ENCODE data around the gene WSCD1. TPM values are rescaled to one million over a fixed set of nuclear protein-coding genes. Genes with fewer than 3 reads are reported as not detected.

Gene WSCD1
- total RNA-seq, 2 donors from 2014 or later: 28.5 to 50.0 TPM

- ATAC-seq (no peak), DNase-seq (no peak)
- intact Hi-C loops (cut with DNase I, micrococcal nuclease): no loop called here
Measured at GRCh38 chr17:6138761-6139446, 68.7 kb downstream of the WSCD1 start.

GRCh38 chr17:6139447-6139832 is 69.3 kb downstream of the WSCD1 start:
- DNase-seq: no peak
- intact Hi-C loops (cut with DNase I, micrococcal nuclease): no loop called here
- no peak for ATAC-seq

- intact Hi-C loops (cut with DNase I, micrococcal nuclease): no loop called here
- ATAC-seq (no peak), DNase-seq (no peak)
Measured at GRCh38 chr17:6140188-6140587, 70.0 kb downstream of the WSCD1 start.

- intact Hi-C loops (cut with DNase I, micrococcal nuclease): no loop called here
- DNase-seq (no peak), ATAC-seq (no peak)
Measured at GRCh38 chr17:6140728-6141330, 70.7 kb downstream of the WSCD1 start.

- intact Hi-C loops (cut with DNase I, micrococcal nuclease): no loop called here
- DNase-seq: no peak
- ATAC-seq: no peak
Measured at GRCh38 chr17:6142701-6143100, 72.5 kb downstream of the WSCD1 start.

GRCh38 chr17:6145946-6146345 is 75.8 kb downstream of the WSCD1 start:
- no peak for ATAC-seq
- DNase-seq: no peak
- intact Hi-C loops (cut with DNase I, micrococcal nuclease): no loop called here

GRCh38 chr17:6147042-6147441 is 76.9 kb downstream of the WSCD1 start:
- no peak for ATAC-seq
- DNase-seq: no peak
- intact Hi-C loops (cut with DNase I, micrococcal nuclease): no loop called here

- no peak for ATAC-seq
Measured at GRCh38 chr17:6153375-6153774, 83.2 kb downstream of the WSCD1 start.

GRCh38 chr17:6157716-6158115 is 87.5 kb downstream of the WSCD1 start:
- intact Hi-C loops (cut with DNase I, micrococcal nuclease): no loop called here
- DNase-seq (no peak), ATAC-seq (no peak)

More at GRCh38 chr17:6153375-6153774, 83.2 kb downstream of the WSCD1 start:
- intact Hi-C loops (cut with DNase I, micrococcal nuclease): no loop called here
- DNase-seq: no peak

- ATAC-seq (no peak), DNase-seq (no peak)
- intact Hi-C loops (cut with DNase I, micrococcal nuclease): no loop called here
Measured at GRCh38 chr17:6159541-6160231, 89.5 kb downstream of the WSCD1 start.

- ATAC-seq (no peak), DNase-seq (no peak)
- intact Hi-C loops (cut with DNase I, micrococcal nuclease): no loop called here
Measured at GRCh38 chr17:6160232-6160555, 90.0 kb downstream of the WSCD1 start.

GRCh38 chr17:6160911-6161855 is 91.0 kb downstream of the WSCD1 start:
- DNase-seq (no peak), ATAC-seq (no peak)
- intact Hi-C loops (cut with DNase I, micrococcal nuclease): no loop called here

GRCh38 chr17:6162216-6162615 is 92.0 kb downstream of the WSCD1 start:
- intact Hi-C loops (cut with DNase I, micrococcal nuclease): no loop called here
- ATAC-seq (no peak), DNase-seq (no peak)

GRCh38 chr17:6162892-6163291 is 92.7 kb downstream of the WSCD1 start:
- DNase-seq (no peak), ATAC-seq (no peak)
- intact Hi-C loops (cut with DNase I, micrococcal nuclease): no loop called here

GRCh38 chr17:6163612-6164333 is 93.6 kb downstream of the WSCD1 start:
- intact Hi-C loops (cut with DNase I, micrococcal nuclease): no loop called here
- ATAC-seq (no peak), DNase-seq (no peak)

GRCh38 chr17:6164996-6165395 is 94.8 kb downstream of the WSCD1 start:
- DNase-seq: no peak
- ATAC-seq: no peak
- intact Hi-C loops (cut with DNase I, micrococcal nuclease): no loop called here

GRCh38 chr17:6165806-6166205 is 95.6 kb downstream of the WSCD1 start:
- intact Hi-C loops (cut with DNase I, micrococcal nuclease): no loop called here
- DNase-seq (no peak), ATAC-seq (no peak)

- ATAC-seq: no peak
- DNase-seq: no peak
- intact Hi-C loops (cut with DNase I, micrococcal nuclease): no loop called here
Measured at GRCh38 chr17:6166492-6167179, 96.5 kb downstream of the WSCD1 start.

All from left colon (tissue), 2 donors.